ENCODE results near the gene DHX9.

DNA sequence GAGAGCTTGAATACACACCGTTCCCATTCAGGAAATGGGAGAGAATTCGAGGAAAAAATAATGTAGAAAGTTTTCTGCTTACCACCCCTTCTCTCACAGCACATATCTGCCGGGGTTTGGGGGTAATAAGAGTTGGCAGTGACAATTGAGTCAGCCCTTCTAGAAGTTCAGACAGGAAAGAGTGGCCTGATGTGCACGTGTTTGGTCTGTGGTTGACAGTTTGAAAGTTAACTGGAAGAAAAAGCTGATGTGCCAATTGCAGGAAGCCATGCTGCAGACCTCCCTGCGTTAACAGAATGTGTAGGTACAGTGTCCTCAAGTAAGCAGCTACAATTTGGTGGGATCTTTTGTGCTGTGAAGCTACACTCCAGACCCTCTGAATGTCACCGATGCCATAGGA, 50.9 kb downstream of the DHX9 start:
- TF ChIP-seq POLR2A (IDR thresholded peaks at IDR 0.05) = no peak
- TF ChIP-seq, protein P1, sequence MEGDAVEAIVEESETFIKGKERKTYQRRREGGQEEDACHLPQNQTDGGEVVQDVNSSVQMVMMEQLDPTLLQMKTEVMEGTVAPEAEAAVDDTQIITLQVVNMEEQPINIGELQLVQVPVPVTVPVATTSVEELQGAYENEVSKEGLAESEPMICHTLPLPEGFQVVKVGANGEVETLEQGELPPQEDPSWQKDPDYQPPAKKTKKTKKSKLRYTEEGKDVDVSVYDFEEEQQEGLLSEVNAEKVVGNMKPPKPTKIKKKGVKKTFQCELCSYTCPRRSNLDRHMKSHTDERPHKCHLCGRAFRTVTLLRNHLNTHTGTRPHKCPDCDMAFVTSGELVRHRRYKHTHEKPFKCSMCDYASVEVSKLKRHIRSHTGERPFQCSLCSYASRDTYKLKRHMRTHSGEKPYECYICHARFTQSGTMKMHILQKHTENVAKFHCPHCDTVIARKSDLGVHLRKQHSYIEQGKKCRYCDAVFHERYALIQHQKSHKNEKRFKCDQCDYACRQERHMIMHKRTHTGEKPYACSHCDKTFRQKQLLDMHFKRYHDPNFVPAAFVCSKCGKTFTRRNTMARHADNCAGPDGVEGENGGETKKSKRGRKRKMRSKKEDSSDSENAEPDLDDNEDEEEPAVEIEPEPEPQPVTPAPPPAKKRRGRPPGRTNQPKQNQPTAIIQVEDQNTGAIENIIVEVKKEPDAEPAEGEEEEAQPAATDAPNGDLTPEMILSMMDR (IDR thresholded peaks at IDR 0.05) = no peak

All from lower leg skin (tissue), 3 donors.